ENCODE results near the gene ZP1. TPM values are rescaled to one million over a fixed set of nuclear protein-coding genes. Genes with fewer than 3 reads are reported as not detected.

ZP1 gene
- total and polyA plus RNA-seq, 2 of the 4 experiments (the other 2 are of a cell fraction): 0.18 to 1.6 TPM

GRCh38 chr11:60921777-60922335 lies 54.5 kb downstream of the ZP1 start:
- H3K79me1 ChIP-seq (ENCODE audit: low read depth in 1 of 2, low read length in 2 of 2): peaks cover 18 to 61% of the 10 kb centered on the region in 2 experiments
- WGBS, 2 experiments (ENCODE audit: extremely low coverage in 2 of 2, insufficient read length in 1 of 2): 80% methylated on average over 4 of the region's 23 CpGs; no CpG with 5 or more reads in 1 of the 2 experiments
- H3K27ac ChIP-seq (ENCODE audit: insufficient read depth, low read length): no peak overlapping the region
- H3K36me3 ChIP-seq (ENCODE audit: control insufficient read depth, insufficient read depth, low read length): peaks cover 29% of the 10 kb centered on the region
- no peaks in the 10 kb centered on the region for H3K27me3 ChIP-seq (ENCODE audit: control insufficient read depth, insufficient read depth, low read length)
- peaks cover 18% of the 10 kb centered on the region; the same call in 1 of the 2 replicates for H3K9me1 ChIP-seq (ENCODE audit: insufficient read depth, low read length)
- TF ChIP-seq RCOR1 (IDR thresholded peaks at IDR 0.05; ENCODE audit: insufficient replicate concordance, low read length) (no peak), MAZ (IDR thresholded peaks at IDR 0.05; ENCODE audit: borderline replicate concordance, low read depth, low read length) (no peak), RAD21 (IDR thresholded peaks at IDR 0.05; ENCODE audit: low read length) (no peak), MAFK (IDR thresholded peaks at IDR 0.05; ENCODE audit: low read depth, low read length) (no peak), MXI1 (IDR thresholded peaks at IDR 0.05; ENCODE audit: borderline replicate concordance, low read depth, low read length) (no peak), SMC3 (IDR thresholded peaks at IDR 0.05; ENCODE audit: low read depth, low read length) (no peak), BHLHE40 (IDR thresholded peaks at IDR 0.05; ENCODE audit: low read depth, low read length) (no peak), CHD1 (IDR thresholded peaks at IDR 0.05; ENCODE audit: low read depth, low read length) (no peak), POLR2A (IDR thresholded peaks at IDR 0.05; ENCODE audit: low read depth, low read length) (no peak)
- TF ChIP-seq, protein P1, sequence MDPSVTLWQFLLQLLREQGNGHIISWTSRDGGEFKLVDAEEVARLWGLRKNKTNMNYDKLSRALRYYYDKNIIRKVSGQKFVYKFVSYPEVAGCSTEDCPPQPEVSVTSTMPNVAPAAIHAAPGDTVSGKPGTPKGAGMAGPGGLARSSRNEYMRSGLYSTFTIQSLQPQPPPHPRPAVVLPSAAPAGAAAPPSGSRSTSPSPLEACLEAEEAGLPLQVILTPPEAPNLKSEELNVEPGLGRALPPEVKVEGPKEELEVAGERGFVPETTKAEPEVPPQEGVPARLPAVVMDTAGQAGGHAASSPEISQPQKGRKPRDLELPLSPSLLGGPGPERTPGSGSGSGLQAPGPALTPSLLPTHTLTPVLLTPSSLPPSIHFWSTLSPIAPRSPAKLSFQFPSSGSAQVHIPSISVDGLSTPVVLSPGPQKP (IDR thresholded peaks at IDR 0.05; ENCODE audit: borderline replicate concordance, low read depth, low read length): no peak
- H3K56ac ChIP-seq (ENCODE audit: extremely low read depth, insufficient read depth, low read length): no peak overlapping the region
- H2AFZ ChIP-seq (replicated peaks; ENCODE audit: low read length, poor library complexity): no peak overlapping the region
- H4K20me1 ChIP-seq (ENCODE audit: insufficient read depth, low read length): peaks cover 24% of the 10 kb centered on the region
- H2BK20ac ChIP-seq (ENCODE audit: low read depth, low read length): no peak overlapping the region
- H3K4ac ChIP-seq (ENCODE audit: low read depth, low read length): no peak overlapping the region
- no peaks in the 10 kb centered on the region for H3K9me3 ChIP-seq (ENCODE audit: control insufficient read depth, insufficient read depth, low read length)
- no TSS peak for BruUV-seq (replicated peaks)
- no peak overlapping the region for H4K8ac ChIP-seq (ENCODE audit: low read depth in 2 of 2, low read length in 2 of 2)
- H2AK5ac ChIP-seq (ENCODE audit: low read depth, low read length): no peak overlapping the region
- no peak for DNase-seq
- no peak overlapping the region for H2BK5ac ChIP-seq (ENCODE audit: low read depth, low read length, poor library complexity, severe bottlenecking)
- CTCF ChIA-PET: interaction anchor here (1.0 kb wide), 1 partner anchor 91 kb away, joined by 3 read pairs; no protein-coding TSS in a partner anchor
- H2BK120ac ChIP-seq (ENCODE audit: low read depth, low read length): no peak overlapping the region
- ATAC-seq (ENCODE audit: low read depth): no peak
- H2AK9ac ChIP-seq (replicated peaks; ENCODE audit: low read depth, low read length, poor library complexity): no peak overlapping the region
- H3K14ac ChIP-seq (replicated peaks; ENCODE audit: low read depth, low read length): no peak overlapping the region
- no peak overlapping the region for H3K18ac ChIP-seq (ENCODE audit: low read depth, low read length)
- H2BK15ac ChIP-seq (ENCODE audit: low read depth, low read length): no peak overlapping the region
- in situ Hi-C loops (cut with MboI; ENCODE audit: low sequenced_read_pairs): loop anchor here (25.0 kb wide), 1 partner anchor 1335 kb away; no protein-coding TSS in a partner anchor
- POLR2A ChIA-PET (ENCODE audit: unreplicated experiment): no interaction called here
- intact Hi-C loops (cut with micrococcal nuclease): no loop called here
- no peak overlapping the region for H3K23ac ChIP-seq (ENCODE audit: low read depth, low read length)
- no peak overlapping the region for H3K4me2 ChIP-seq (ENCODE audit: low read depth, low read length)
- dilution Hi-C loops (cut with HindIII; ENCODE audit: low sequenced_read_pairs, unreplicated experiment): no loop called here
- H4K5ac ChIP-seq (ENCODE audit: low read depth, low read length): no peak overlapping the region
- no peak overlapping the region for H3K4me3 ChIP-seq (ENCODE audit: insufficient read depth, low read depth, low read length)
- no peak overlapping the region for H3K9ac ChIP-seq (ENCODE audit: low read depth, low read length)
- H3K4me1 ChIP-seq (ENCODE audit: control insufficient read depth, insufficient read depth, low read length): peaks cover 17% of the 10 kb centered on the region
- no peak overlapping the region for H4K91ac ChIP-seq (ENCODE audit: insufficient read depth, low read depth, low read length)
